Cerebellar nuclear complex (tissue), 1 donor: ENCODE data around the gene APOL5.
"Not testable (repeated sequence)": the region's sequence is repeated elsewhere in the genome, so short reads cannot be mapped to it uniquely, and the experiment has no call there.

ENCODE experiments used
- DNase-seq, 2 experiments: peaks; one replicate each; lab custom pipeline; 2025; lab: John Stamatoyannopoulos, UW

APOL5 gene

DNA sequence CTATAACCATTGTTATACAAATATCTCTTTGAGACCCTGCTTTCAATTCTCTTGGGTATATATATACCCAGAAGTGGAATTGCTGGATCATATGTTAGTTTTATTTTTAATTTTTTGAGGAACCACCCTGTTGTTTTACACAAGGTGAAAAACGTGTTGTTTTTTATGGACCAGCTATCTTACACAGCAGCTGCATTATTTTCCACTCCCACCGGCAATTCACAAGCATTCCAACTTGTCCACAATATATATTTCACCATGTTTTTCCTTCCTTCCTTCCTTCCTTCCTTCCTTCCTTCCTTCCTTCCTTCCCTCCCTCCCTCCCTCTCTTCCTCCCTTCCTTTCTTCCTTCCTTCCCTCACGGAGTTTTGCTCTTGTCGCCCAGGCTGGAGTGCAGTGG lies 6.3 kb upstream of the APOL5 start:
- no peak for DNase-seq

DNA sequence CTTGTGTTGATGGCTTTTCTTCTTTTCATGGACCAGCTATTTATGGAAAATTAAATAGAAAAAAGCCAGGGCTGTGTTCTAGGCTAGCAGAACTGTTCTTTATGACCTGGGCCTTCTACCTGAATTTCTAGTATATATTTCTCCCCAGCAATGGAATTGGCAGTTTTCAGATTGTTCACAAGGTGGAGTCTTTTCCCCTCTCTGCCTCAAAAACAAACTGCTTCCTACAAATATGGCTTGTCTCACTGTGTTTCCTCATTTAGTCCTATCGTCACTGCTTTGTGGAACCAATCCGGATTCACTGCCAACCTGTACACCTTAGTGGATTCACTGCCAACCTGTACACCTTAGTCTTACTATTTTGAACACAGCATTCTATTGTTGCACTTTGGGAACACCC lies 5.0 kb upstream of the APOL5 start:
- no peak for DNase-seq

DNA sequence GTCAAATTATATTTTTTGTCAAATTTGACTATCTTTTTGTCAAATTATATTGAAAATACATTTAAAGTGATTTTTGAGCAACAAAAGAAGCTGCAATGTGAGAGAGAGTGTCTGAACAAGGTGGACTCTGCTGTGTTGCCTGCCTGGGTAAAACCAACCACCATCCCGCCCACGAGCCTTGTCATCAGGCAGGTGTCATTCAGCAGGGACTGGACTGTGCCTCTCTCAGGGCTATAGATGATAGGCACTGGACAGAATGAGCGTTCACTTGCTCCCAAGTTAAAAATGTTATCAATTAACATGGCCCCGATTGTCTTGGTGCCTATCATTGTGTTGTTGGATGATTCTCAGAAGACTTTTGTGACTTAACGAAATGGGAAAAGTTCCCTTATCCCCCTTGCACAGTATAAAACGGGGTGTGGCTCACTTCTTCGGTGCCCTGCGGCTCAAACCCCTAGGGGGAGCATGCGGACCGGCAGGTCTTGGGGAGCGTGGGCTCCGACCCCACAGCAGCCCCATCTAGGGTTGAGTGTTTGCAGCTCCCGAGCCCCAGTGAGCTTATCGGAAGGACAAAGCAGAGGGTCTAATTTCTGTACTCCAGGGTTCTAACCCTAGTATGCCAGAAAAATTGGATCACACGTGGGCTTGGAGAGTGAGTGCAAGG lies 1.7 kb downstream of the APOL5 start:
- no peak for DNase-seq

DNA sequence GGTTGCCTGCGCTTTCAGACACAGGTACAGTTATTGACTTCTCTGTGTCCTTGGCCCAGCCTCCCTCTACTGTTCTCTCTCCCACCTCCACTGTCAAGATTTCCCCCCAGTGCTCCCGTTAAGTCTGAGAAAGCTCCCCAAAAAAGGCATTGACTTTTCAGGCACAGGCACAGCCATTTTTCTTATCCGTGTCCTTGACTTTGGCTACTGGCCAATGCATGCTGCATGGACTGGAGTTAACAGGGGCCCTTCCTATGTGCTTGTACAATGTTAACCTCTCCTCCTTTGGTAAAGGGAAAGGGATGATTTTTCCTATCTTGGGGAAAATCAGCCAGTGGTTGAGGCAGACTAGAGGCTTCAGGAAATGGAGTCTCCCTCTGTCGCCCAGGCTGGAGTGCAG lies 4.3 kb downstream of the APOL5 start:
- no peak for DNase-seq

DNA sequence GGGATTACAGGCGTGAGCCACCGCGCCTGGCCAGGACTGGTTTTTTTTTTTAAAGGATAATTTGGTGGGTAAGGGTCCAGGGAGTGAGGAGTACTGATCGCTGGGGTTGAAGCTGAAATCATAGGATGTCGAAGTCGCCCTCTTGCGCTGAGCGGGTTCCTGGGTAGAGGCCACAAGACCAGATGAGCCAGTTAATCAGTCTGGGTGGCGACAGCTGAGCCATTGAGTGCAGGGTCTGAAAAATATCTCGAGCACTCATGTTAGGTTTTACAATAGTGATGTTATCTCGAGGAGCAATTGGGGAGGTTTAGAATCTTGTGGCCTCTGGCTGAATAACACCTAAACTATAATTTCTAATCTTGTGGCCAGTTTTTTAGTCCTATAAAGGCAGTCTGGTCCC lies 7.8 kb downstream of the APOL5 start:
- no peak for DNase-seq

DNA sequence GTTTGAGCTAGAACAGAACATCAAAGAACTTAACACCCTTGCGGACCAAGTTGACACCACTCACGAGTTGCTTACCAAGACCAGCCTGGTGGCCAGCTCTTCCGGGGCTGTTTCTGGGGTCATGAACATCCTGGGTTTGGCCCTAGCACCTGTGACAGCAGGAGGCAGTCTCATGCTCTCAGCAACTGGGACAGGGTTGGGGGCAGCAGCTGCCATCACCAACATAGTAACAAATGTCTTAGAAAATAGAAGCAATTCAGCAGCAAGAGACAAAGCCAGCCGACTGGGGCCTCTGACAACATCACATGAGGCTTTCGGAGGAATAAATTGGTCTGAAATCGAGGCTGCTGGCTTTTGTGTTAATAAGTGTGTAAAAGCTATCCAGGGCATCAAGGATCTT lies 8.7 kb downstream of the APOL5 start:
- DNase-seq, result no peak

DNA sequence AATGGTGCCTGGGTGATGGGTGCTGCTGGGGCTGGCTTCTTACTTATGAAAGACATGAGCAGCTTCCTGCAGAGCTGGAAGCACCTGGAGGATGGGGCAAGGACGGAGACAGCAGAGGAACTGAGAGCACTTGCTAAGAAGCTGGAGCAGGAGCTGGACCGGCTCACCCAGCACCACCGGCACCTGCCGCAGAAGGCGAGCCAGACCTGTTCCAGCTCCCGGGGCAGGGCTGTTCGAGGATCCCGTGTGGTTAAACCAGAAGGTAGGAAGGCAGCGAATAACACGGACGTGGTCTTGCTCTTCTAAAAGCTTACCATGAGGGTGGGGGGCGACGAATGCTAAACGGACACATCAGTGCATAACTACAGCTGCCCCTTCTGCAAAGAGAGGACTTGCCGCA lies 9.3 kb downstream of the APOL5 start:
- no peak for DNase-seq

DNA sequence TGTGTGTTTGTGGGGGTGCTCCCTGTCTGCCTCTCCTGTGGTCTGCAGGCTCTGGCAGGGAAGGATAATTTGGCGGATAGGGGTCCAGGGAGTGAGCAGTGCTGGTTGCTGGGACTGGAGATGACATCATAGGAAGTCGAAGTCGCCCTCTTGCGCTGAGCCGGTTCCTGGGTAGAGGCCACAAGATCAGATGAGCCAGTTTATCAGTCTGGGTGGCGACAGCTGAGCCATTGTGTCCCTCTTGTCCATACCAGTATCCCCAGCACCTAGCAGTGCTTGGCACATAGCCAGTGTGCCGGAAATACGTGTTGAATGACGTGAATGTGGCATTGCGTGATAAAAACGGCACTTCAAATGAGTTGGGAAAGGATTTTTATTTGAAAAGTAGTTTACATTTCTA lies 9.8 kb downstream of the APOL5 start:
- no peak for DNase-seq

DNA sequence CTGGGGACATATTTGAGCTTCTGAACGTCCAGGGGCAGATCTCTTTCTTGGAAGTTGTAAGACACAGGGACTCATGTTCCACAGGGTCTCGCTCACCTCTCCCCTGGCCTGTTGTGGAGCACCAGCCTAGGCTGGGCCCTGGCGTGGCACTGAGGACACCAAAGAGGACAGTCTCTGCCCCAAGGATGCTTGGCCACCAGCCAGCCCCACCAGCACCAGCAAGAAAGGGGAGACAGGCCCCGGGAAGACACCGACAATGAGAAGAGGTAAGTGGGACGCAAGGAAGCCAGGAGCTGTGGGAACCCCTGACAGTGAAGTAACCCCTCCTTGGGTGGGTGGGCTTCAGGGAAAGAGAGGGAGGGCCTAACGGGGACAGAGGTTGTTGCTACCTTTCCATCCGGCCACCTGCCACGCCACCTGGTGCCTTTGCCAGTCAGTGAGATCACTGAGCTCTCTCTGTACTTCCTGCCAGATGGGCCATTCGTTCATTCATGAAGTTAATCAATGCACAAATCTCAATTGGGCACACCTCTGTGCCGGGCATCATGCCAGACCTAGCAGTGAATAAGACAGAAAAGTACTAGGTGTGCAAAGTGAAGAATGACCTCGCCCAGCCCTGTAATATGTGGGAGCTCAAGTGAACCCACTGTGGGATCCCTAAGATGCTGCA lies 11.1 kb downstream of the APOL5 start:
- DNase-seq, result no peak

DNA sequence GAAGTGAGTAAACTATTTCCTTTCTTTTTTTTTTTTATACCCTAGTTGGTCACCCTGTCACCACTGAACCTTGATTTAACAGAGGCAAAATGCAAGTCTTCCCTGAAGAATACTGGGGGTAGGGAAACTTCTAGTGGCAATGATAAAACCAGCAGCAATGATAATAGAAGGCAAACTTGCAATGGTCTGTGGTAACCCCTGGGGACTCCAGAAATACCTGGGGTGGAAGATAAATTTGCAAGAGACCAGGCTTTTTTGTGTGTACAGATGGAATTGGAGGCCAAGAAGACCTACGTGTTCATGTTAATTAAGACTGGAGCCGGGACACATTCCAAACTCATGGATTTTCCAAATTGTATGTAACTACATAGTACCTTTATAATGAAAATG lies 11.6 kb downstream of the APOL5 start:
- DNase-seq, result no peak

DNA sequence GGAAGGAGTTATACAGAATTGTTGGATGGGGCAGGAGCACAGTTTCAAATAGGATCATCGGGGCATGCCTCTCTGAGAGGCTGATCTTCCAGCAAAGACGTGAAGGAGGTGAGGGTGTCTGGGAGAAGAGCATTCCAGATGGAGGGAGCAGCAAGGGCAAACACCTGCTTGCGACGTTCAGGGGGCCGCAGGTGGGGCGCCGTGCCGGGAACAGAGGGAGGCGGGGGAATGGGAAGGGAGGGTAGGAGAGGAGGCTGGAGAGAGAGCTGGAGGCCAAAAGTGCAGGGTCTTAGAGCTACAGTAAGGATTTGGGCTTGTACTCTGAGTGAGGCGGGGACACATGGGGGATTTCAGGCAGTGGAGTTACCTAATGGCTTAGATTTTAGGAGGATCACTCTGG lies 13.6 kb downstream of the APOL5 start:
- DNase-seq, result no peak

DNA sequence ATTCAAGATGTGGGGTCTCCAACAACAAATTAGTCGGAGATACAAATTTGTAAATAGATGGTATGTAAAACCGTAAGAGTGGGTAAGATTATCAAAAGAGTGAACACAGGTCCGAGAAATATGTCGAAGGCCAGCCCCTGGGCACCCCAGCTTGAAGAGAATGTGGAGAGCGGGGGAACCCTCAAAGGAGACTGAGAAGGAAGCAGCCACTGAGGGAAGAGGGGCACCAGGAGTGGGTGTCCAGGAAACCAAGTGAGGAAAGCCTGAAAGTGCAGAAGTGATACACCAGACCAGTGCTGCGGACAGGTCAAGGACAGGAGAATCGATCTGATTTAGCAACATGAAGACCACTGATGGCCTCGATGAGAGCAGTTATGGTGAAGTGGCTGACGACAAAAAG lies 14.4 kb downstream of the APOL5 start:
- no peak for DNase-seq

DNA sequence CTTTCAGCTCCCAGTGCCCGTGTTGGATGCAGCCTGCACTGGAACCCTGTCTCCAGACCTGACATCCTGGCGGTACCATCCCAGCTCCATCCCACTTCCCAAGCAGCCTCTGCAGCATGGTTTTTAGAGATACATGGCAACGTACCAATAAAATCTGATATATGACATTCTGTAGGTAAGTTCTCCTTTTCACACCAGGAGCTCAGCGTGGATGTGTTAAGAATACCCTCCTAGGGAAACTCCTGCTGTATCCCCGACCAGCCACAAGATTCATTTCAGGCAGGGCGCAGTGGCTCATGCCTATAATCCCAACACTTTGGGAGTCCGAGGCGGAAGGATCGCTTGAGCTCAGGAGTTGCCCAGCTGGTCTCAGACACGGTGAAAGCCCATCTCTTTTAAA lies 15.4 kb downstream of the APOL5 start:
- DNase-seq, result no peak

DNA sequence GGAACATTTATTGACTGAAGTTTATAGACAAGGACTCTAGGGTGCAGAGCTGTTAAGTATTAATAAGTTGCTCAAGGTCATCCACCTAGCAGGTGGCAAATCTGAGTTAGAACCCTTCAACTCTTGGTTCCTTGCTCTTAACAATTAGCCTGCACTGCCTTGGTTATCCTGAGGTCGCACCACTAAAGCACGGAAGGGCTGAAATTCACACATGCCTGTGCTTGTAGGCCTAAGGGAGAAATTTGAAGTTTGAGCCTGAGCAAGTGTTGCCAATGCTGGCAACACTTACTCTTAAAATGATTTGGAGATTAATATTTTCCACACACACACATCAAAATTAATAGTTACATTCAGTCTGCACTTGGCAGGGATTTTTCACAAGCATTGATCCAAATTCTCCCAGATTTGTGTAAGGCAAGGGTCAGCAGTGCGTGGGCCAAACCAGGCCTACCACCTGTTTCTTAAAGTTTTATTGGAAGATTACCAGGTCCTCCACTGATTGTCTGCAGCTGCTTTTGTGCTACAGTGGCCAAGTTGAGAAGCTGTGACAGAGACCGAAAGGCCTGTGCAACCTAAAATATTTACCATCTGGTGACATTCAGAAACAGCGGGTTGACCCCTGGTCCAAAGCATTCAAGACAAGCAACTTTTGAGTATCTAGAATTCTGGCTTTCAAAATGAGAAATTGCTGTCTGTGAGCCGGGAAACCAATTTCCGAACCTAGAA lies 16.3 kb downstream of the APOL5 start:
- DNase-seq, result no peak

DNA sequence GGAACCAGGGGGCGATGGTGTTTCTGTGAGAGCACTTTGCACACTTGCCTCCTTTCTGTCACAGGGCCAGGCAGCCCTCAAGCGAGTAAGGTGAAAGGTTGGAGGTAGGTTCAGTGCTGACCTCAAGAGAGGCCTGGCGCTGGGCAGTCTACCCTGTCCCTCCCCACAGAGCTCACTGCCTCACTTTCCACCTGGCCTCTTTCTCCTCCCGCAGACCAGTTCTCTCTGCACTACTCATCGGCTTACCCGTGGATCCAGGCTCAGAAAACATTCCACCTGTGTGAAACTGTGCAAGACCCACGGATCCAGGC lies 16.8 kb downstream of the APOL5 start:
- no peak for DNase-seq

DNA sequence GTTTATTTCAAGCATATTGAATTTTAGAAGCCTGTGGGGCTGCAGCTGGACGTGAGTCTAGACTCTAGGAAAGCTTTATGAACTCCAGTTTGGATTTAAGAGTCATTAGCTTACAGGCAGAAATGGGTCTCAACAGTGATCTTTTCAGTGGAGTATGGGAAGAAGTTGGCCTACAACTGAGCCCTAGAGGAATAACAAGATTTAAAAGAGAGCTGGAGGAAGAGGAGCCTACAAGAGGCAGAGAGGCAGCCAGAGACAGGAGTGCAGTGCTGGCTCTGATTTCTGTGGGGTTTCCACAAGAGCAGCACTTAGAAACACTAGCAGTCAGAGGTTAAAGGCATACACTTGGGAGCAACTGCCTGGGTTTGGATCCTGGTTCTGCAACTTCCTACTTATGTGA lies 17.9 kb downstream of the APOL5 start:
- DNase-seq, result no peak

DNA sequence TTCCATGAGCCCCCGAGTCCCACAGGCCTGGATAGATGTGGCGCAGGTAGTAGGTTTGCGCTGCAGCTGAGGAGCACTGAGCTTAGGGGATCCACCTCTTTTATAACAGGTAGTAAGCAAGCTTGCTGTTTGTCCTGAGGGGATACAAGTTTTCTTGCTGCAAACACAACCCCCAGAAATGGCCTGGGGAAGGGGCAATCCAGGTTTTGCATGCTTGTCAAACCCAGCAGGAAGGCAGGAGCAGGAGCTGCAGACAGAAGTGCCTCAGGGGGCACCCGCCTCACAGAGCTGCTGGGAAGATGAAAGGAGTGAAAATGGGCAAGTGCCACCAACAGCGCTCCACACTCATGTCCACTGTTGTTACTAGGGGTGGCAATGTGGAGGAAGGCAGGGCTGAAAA lies 18.5 kb downstream of the APOL5 start:
- DNase-seq, result no peak

DNA sequence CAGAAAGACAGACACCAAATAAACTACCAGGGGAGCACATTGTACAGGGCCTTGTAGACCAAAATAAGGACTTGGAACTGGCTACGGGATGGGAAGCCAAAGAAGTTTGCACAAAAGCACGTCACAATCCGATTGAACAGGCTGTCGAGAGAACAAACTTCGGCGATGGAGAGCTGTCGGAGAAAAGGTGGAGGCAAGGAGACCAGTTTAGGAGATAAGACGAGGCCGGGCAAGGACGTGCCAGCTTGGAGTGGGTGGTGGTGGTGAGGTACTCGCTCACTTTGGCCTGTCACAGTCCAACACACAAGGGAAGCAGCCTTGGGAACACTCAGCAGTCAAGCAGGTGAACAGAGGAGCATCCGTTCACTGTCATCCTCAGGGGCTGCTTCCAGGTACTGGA lies 19.0 kb downstream of the APOL5 start:
- no peak for DNase-seq

DNA sequence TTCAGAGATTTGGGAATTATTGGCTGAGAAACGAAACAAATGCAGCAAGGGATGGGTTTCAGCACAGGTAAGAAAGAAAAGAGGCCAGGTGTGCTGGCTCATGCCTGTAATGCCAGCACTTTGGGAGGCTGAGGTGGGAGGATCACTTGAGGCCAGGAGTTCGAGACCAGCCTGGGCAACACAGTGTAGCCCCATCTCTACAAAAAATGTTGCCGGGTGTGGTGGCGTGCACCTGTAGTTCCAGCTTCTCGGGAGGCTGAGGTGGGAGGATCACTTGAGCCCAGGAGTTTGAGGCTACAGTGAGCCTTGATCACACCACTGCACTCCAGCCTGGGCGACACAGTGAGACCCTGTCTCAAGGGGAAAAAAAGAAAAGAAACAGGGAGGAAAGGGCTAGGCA lies 20.2 kb downstream of the APOL5 start:
- DNase-seq, result not testable (repeated sequence)

DNA sequence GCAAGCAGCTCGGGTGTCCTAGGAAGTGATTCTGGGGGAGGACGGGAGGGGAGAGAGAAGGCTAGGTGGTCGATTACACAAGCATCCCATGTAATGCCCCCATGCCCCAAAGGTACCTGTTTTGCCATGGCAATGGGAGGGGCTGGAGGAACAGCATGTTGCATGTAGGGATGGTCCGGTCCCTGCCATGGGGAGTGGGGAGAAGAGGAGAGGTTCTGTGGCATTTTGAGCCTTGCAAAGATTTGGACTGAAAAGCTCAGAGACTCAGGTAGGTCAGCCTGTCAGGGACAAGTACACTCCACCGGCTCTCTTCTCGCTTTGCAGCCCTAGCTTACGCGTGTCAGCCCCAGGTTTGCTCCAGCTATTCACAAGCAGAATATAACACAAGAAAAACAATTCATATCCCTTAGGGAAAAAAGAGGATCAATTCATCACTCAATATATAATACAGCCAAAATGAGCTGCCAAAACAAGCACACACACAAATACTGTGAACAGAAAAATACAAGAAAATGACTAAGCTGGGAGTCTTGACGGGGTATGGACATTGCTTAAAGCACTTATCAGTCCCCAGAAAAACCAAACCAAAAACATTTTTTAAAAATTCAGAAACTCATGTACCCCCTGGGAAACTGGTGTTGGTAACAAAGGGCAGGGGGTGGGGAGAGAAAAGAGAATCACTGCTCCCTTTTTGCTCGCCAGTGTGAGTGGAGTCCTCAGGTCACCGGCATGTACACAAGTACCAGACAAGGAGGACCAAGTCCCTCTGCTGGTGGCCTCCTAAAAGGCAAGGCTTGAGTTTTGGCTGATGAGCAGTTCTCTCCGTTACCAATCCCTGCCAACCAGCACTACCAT lies 21.6 kb downstream of the APOL5 start:
- DNase-seq, result no peak

DNA sequence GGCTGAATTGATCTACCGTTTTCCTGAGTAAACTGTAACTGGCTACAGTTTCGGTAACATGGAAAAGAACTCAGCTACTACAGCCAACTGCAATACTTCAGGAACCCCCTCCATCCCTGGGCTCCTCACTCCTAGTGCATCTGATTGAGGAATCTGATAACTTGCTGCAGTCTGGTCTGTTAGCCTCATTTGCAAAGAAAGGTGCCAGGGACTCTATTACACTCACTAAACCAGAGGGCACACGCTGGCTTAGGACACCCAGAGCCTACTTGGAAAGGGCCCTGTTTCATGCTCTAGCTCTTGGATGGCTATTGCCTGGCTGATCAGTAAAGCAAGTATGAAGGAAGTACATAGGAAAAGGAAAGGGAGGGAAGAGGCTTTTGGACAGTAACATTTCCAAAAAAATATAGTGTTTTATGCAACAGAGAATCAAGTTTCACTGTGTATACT lies 22.3 kb downstream of the APOL5 start:
- no peak for DNase-seq

DNA sequence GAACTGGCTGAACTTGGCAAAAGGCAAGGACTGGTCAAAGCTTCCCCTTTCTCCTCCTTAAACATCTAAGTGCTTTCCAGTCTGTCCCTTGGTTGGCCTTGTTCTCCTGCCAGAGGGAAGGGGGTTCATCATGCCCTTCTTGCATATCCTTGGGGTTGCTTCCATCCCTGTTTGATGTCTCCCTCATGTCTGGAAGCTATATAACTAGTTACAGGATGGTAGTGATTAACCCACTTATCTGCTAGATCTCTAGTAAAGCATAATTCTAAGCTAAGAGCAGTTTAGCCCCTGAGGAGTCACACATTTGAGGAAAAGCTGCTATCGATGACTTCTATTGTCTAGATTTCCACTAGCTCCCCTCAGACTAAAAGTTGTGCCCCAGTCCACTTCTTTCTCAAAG lies 22.9 kb downstream of the APOL5 start:
- DNase-seq, result no peak
